Measurements from ENCODE around the gene HOXC10.

The HOXC10 gene

GRCh38 chr12:53980802-53981496 lies 4.0 kb upstream of the HOXC10 start:
- Histone ChIP-seq H3K4me3 (ENCODE audit: low read length) (no peak overlapping the region), H3K9me2 (replicated peaks; ENCODE audit: control insufficient read depth, low read length) (no peaks in the 10 kb centered on the region), H3K79me2 (ENCODE audit: control insufficient read depth, low read length) (no peaks in the 10 kb centered on the region), H3K27me3 (ENCODE audit: control insufficient read depth, low read length) (peaks cover 52% of the 10 kb centered on the region), H3K4me2 (ENCODE audit: low read length) (no peak overlapping the region), H3F3A (ENCODE audit: control insufficient read depth, insufficient read depth) (peaks cover 6% of the 10 kb centered on the region; the same call in 1 of the 2 replicates), H4K20me1 (ENCODE audit: control insufficient read depth, insufficient read depth, low read depth, low read length) (no peaks in the 10 kb centered on the region), H3K9me3 (ENCODE audit: control insufficient read depth, insufficient read depth, low read length) (no peaks in the 10 kb centered on the region), H3K36me3 (ENCODE audit: control insufficient read depth, low read length) (no peaks in the 10 kb centered on the region), H3K27ac (ENCODE audit: low read depth, low read length) (no peak overlapping the region), H3K4me1 (ENCODE audit: control insufficient read depth, low read length) (peaks cover 39% of the 10 kb centered on the region)
- TF ChIP-seq CTCF (IDR thresholded peaks at IDR 0.05; ENCODE audit: low read depth, low read length, poor library complexity, severe bottlenecking): no peak
- TF ChIP-seq EZH2phosphoT487 (IDR thresholded peaks at IDR 0.05; ENCODE audit: borderline replicate concordance, low read length): no peak

DNA sequence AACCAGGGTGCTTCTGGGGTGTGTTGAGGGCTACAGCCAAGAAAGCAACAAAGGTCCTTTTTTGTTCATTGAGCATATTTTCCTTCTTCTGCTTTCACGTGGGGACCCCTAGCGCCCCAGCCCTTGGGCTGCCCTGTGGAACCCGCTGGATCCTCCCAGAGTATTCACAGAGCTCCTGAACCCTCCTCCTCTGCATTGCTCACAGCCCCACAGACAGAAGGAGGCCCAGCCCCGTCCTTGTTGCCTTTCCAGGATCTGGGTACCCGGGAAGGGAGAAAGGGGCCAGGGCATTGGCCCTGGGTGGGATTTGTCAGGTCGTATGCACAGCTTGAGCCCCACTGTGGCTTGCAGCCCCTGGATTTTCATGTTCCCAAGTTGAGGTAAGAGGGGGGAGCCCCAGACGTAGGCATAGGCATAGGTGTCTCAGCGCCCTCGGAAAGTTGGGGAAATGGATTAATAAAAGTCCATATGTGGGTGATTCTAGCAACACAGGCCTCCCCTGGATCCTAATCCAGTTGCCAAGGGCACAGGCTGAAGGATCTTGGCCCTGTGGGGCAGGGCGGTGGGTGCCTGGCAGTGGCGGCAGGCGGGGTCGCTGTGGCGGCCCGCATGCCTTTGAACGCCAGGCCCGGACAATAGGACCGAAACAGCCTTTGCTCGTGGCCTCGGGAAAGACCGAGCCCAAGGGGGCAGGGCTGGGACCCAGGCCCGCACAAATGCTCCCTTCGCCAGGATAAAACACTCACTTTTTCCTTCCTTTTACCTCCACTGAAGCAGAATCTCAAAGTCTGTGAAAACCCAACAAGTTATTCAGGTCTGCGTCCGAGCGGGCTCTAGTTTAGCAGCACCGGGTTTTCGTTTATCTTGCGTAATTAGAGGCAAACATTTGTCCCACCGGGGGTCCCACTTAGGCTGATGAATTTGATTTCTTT lies 3.0 kb upstream of the HOXC10 start:
- Histone ChIP-seq H3F3A (ENCODE audit: control insufficient read depth, insufficient read depth) (peaks cover 6% of the 10 kb centered on the region; the same call in 1 of the 2 replicates), H3K4me1 (ENCODE audit: control insufficient read depth, low read length) (peaks cover 42% of the 10 kb centered on the region), H3K27me3 (ENCODE audit: control insufficient read depth, low read length) (peaks cover 61% of the 10 kb centered on the region), H3K36me3 (ENCODE audit: control insufficient read depth, low read length) (no peaks in the 10 kb centered on the region), H3K79me2 (ENCODE audit: control insufficient read depth, low read length) (no peaks in the 10 kb centered on the region), H3K4me3 (ENCODE audit: low read length) (no peak overlapping the region), H3K9me2 (replicated peaks; ENCODE audit: control insufficient read depth, low read length) (no peaks in the 10 kb centered on the region), H3K9me3 (ENCODE audit: control insufficient read depth, insufficient read depth, low read length) (no peaks in the 10 kb centered on the region), H3K4me2 (ENCODE audit: low read length) (no peak overlapping the region), H3K27ac (ENCODE audit: low read depth, low read length) (no peak overlapping the region), H4K20me1 (ENCODE audit: control insufficient read depth, insufficient read depth, low read depth, low read length) (no peaks in the 10 kb centered on the region)
- TF ChIP-seq CTCF (IDR thresholded peaks at IDR 0.05; ENCODE audit: low read depth, low read length, poor library complexity, severe bottlenecking) (peak; percentile 21), EZH2phosphoT487 (IDR thresholded peaks at IDR 0.05; ENCODE audit: borderline replicate concordance, low read length) (no peak)

DNA sequence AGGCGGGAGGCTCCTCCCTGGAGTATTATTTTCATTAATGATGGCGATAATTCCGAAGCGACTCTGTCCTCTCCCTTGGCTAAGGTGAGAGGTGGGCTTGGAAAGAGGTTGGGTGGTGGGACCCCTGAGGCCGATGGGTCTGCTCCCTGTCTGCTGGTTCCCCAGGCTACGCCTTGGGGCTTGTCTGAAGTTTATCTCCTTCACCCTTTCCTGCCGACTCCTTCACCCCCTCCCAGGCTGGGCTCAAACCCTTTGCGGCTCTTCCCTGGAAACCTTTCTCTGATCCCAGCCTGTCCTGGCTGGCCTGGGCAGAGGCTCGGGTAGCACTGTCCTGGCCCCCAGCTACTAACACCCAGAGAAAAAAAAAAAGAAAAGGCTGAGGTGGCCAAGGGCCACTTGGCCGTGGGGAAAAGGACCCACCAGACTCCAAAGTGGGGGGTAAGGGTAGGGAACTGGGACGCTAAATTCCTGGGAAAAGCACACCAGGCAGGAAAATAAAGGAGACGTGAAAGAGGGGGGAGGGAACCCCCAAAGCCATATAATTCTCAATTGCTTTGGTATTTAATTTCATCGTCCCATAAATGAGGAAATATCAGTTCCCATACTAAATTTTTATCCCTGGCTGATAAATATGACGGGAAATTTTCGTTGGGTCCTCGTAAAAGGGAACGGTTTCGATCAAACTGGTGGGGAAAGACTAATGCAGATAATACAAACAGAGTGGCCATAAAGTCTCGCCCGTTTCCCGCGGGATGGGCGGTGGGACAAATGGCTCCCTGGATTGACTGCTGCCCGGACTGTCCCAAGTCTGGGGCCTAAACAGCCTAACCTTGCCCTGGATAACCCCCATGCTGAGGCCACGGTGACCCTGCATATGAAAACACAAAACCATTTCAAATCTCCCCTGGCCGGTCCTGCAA lies 2.0 kb upstream of the HOXC10 start:
- H3K4me2 ChIP-seq (ENCODE audit: low read length): peak overlapping the region; percentile 82; the same call in 1 of the 2 replicates
- H3K27me3 ChIP-seq (ENCODE audit: control insufficient read depth, low read length): peaks cover 71% of the 10 kb centered on the region
- H4K20me1 ChIP-seq (ENCODE audit: control insufficient read depth, insufficient read depth, low read depth, low read length): no peaks in the 10 kb centered on the region
- no peaks in the 10 kb centered on the region for H3K9me2 ChIP-seq (replicated peaks; ENCODE audit: control insufficient read depth, low read length)
- H3K79me2 ChIP-seq (ENCODE audit: control insufficient read depth, low read length): no peaks in the 10 kb centered on the region
- H3K4me3 ChIP-seq (ENCODE audit: low read length): no peak overlapping the region
- peaks cover 39% of the 10 kb centered on the region for H3K4me1 ChIP-seq (ENCODE audit: control insufficient read depth, low read length)
- H3K36me3 ChIP-seq (ENCODE audit: control insufficient read depth, low read length): no peaks in the 10 kb centered on the region
- TF ChIP-seq EZH2phosphoT487 (IDR thresholded peaks at IDR 0.05; ENCODE audit: borderline replicate concordance, low read length): no peak
- no peak for TF ChIP-seq CTCF (IDR thresholded peaks at IDR 0.05; ENCODE audit: low read depth, low read length, poor library complexity, severe bottlenecking)
- H3K9me3 ChIP-seq (ENCODE audit: control insufficient read depth, insufficient read depth, low read length): no peaks in the 10 kb centered on the region
- H3K27ac ChIP-seq (ENCODE audit: low read depth, low read length): no peak overlapping the region
- H3F3A ChIP-seq (ENCODE audit: control insufficient read depth, insufficient read depth): peaks cover 6% of the 10 kb centered on the region; the same call in 1 of the 2 replicates

All from DOHH2 (cell line).